CD4-positive, alpha-beta T cell (primary cell): ENCODE results near the gene SEC22C. TPM values are rescaled to one million over a fixed set of nuclear protein-coding genes. Genes with fewer than 3 reads are reported as not detected.
A peak's percentile ranks its signal among the peaks of the same experiment; 100 is the strongest.

Experiments
- ATAC-seq: fragments of 200-7000 bp; cut with Tn5 transposase; one replicate; pipeline ENCODE4 v1.10.0; 2022; ENCODE audit warnings: mild to moderate bottlenecking; ENCODE audit not compliant: poor library complexity
- CTCF ChIA-PET: fragments of 350-600 bp; sonication (Branson Sonifier 250); formaldehyde crosslinking; loops from one replicate; lab custom pipeline; 2021; ENCODE audit warnings: antibody characterized with exemption, inconsistent platforms; lab: Charles Lee
- POLR2A ChIA-PET: fragments of 350-600 bp; sonication (Branson Sonifier 250); formaldehyde crosslinking; loops from one replicate; lab custom pipeline; 2021; ENCODE audit warnings: antibody characterized with exemption, inconsistent platforms; lab: Charles Lee
- DNase-seq, 14 experiments: peaks; one replicate each; pipeline ENCODE4 v3.0.0-alpha.2; 2013 to 2020; ENCODE audit warnings: mixed read lengths in 2 of 14
- H3K27ac ChIP-seq, 2 donors: one replicate each; pipeline versions ENCODE4 v1.5.1 to v1.7.0; 2013; ENCODE audit warnings: low read length in 2 of 2, low read depth in 1 of 2, mild to moderate bottlenecking in 1 of 2
- H3K27me3 ChIP-seq, 2 experiments: 1 replicate in 1 of 2; 2 replicates in 1 of 2; pipeline versions ENCODE4 v1.6.1 to v1.7.0; 2013; ENCODE audit warnings: low read length in 2 of 2, control low read depth in 1 of 2, mild to moderate bottlenecking in 1 of 2, moderate library complexity in 1 of 2; ENCODE audit not compliant: insufficient read depth in 2 of 2, control insufficient read depth in 1 of 2
- H3K36me3 ChIP-seq: one replicate; pipeline ENCODE4 v1.6.1; 2013; ENCODE audit warnings: low read length, control low read depth; ENCODE audit not compliant: insufficient read depth
- H3K4me1 ChIP-seq: one replicate; pipeline ENCODE4 v1.6.1; 2013; ENCODE audit warnings: low read length, control low read depth; ENCODE audit not compliant: insufficient read depth
- H3K4me3 ChIP-seq: one replicate; pipeline ENCODE4 v1.5.1; 2013; ENCODE audit warnings: mild to moderate bottlenecking, low read length, moderate library complexity
- H3K9me3 ChIP-seq, 2 experiments: 1 replicate in 1 of 2; 2 replicates in 1 of 2; pipeline versions ENCODE4 v1.6.1 to v1.7.0; 2013; ENCODE audit warnings: low read length in 2 of 2, mild to moderate bottlenecking in 2 of 2, control low read depth in 1 of 2, moderate library complexity in 1 of 2; ENCODE audit not compliant: control insufficient read depth in 1 of 2, insufficient read depth in 1 of 2
- H3K27ac Mint-ChIP-seq: one replicate; pipeline ENCODE4 v1.8.0; 2020; ENCODE audit warnings: mixed read lengths
- H3K27me3 Mint-ChIP-seq: one replicate; pipeline ENCODE4 v1.8.0; 2021; ENCODE audit warnings: mixed read lengths
- H3K36me3 Mint-ChIP-seq: one replicate; pipeline ENCODE4 v1.8.0; 2021; ENCODE audit warnings: low read depth, mixed read lengths
- H3K4me1 Mint-ChIP-seq: one replicate; pipeline ENCODE4 v1.8.0; 2021; ENCODE audit warnings: low read depth, mixed read lengths
- H3K4me3 Mint-ChIP-seq: one replicate; pipeline ENCODE4 v1.8.0; 2020; ENCODE audit warnings: mild to moderate bottlenecking, mixed read lengths
- H3K9me3 Mint-ChIP-seq: one replicate; pipeline ENCODE4 v1.8.0; 2020; ENCODE audit warnings: mixed read lengths
- CTCF ChIP-seq: fragments of 200-600 bp; IDR thresholded peaks from one replicate; pipeline ENCODE4 v1.8.0; 2022; ENCODE audit warnings: antibody characterized with exemption, mild to moderate bottlenecking
- intact Hi-C, 2 experiments: fragments of 100-400 bp; cut with DNase I in 1 of 2; cut with micrococcal nuclease in 1 of 2; formaldehyde crosslinking; loops; one replicate each; pipeline versions ENCODE4 v1.15.1 to v1.9.0; 2023 to 2025; cut with DNase I, micrococcal nuclease
- total RNA-seq, 174 experiments: library from RNA in 2 of 174; stranded (reverse) in 2 of 174; gene quantifications; one replicate each; pipeline ENCODE4 v1.2.3 and lab custom pipeline; 2021 to 2026

Gene SEC22C
- total RNA-seq, 2 experiments from 2014 or later: 73.6 to 75.4 TPM

- Histone ChIP-seq H3K4me3 (peak within 1 kb of the TSS; percentile 76), H3K27me3 (peaks cover 10 to 14% of the 10 kb centered on the region in 2 experiments), H3K36me3 (no peaks in the 10 kb centered on the region), H3K4me1 (peaks cover 54% of the 10 kb centered on the region), H3K27ac (peak within 1 kb of the TSS; percentile 29 to 59), H3K9me3 (no peaks in the 10 kb centered on the region)
- POLR2A ChIA-PET: interaction anchor here (0.7 to 2.6 kb wide), 24 partner anchors 10 to 540 kb away, joined by 3 to 30 read pairs (median 8); partner anchors contain the start of genes NKTR, SEC22C, SS18L2 and ULK4
- DNase-seq (peak in 13 of 14 experiments; percentile 90 to 98 (median 95)), ATAC-seq (peak; percentile 96)
- Mint-ChIP-seq H3K4me3 (peak within 1 kb of the TSS; percentile 91), H3K4me1 (peaks cover 56% of the 10 kb centered on the region), H3K9me3 (no peaks in the 10 kb centered on the region), H3K36me3 (peaks cover 5% of the 10 kb centered on the region), H3K27ac (peak within 1 kb of the TSS; percentile 87), H3K27me3 (peaks cover 22% of the 10 kb centered on the region)
- no peak for TF ChIP-seq CTCF
- CTCF ChIA-PET: interaction anchor here (0.9 to 2.1 kb wide), 11 partner anchors 15 to 113 kb away, joined by 3 to 31 read pairs (median 5); partner anchors contain the start of gene NKTR
- intact Hi-C loops: loop anchor here (1.0 to 10.0 kb wide), 5 partner anchors 54 to 1122 kb away; partner anchors contain the start of gene ANO10 (in 1 of the 2)
Measured at GRCh38 chr3:42502429-42503250, 79.1 kb downstream of the SEC22C start, which contains the start of gene VIPR1. Gene VIPR1 (plus strand): TSS chr3:42502643. CDS start chr3:42502736, 93 bp downstream.

- Mint-ChIP-seq H3K4me3 (peak overlapping the region; percentile 91), H3K4me1 (peaks cover 48% of the 10 kb centered on the region), H3K9me3 (no peaks in the 10 kb centered on the region), H3K27me3 (peaks cover 22% of the 10 kb centered on the region), H3K27ac (peak overlapping the region; percentile 87), H3K36me3 (peaks cover 5% of the 10 kb centered on the region)
- H3K4me1 ChIP-seq: peaks cover 47% of the 10 kb centered on the region
- H3K9me3 ChIP-seq: no peaks in the 10 kb centered on the region
- H3K4me3 ChIP-seq: peak overlapping the region; percentile 71
- intact Hi-C loops: loop anchor here (1.0 to 10.0 kb wide), 6 partner anchors 38 to 1123 kb away; partner anchors contain the start of gene ANO10 (in 1 of the 2)
- ChIA-PET CTCF (interaction anchor here (0.6 to 2.1 kb wide), 15 partner anchors 8 to 140 kb away, joined by 3 to 31 read pairs (median 5); partner anchors contain the start of gene NKTR), POLR2A (interaction anchor here (0.7 to 2.6 kb wide), 25 partner anchors 11 to 540 kb away, joined by 3 to 30 read pairs (median 7); partner anchors contain the start of genes NKTR, SEC22C, SS18L2 and ULK4)
- no peaks in the 10 kb centered on the region for H3K36me3 ChIP-seq
- H3K27ac ChIP-seq: peak overlapping the region; percentile 18 to 59
- peak; percentile 93 for TF ChIP-seq CTCF
- H3K27me3 ChIP-seq: peaks cover 10 to 14% of the 10 kb centered on the region in 2 experiments
- ATAC-seq (peak; percentile 36), DNase-seq (peak; percentile 47 to 84 (median 62))
Measured at GRCh38 chr3:42501681-42502428, 79.9 kb downstream of the SEC22C start.

- Histone ChIP-seq H3K36me3 (no peaks in the 10 kb centered on the region), H3K4me1 (peaks cover 47% of the 10 kb centered on the region), H3K27ac (no peak overlapping the region), H3K9me3 (no peaks in the 10 kb centered on the region), H3K4me3 (peak overlapping the region; percentile 71), H3K27me3 (peaks cover 10 to 14% of the 10 kb centered on the region in 2 experiments)
- ChIA-PET POLR2A (interaction anchor here (0.8 to 2.6 kb wide), 13 partner anchors 31 to 246 kb away, joined by 4 to 30 read pairs (median 9); partner anchors contain the start of genes SEC22C and SS18L2), CTCF (interaction anchor here (0.6 to 2.1 kb wide), 11 partner anchors 9 to 141 kb away, joined by 3 to 31 read pairs (median 5); no protein-coding TSS in a partner anchor)
- Mint-ChIP-seq H3K4me3 (peak overlapping the region; percentile 91), H3K4me1 (peaks cover 43% of the 10 kb centered on the region), H3K36me3 (peaks cover 5% of the 10 kb centered on the region), H3K9me3 (no peaks in the 10 kb centered on the region), H3K27me3 (peaks cover 22% of the 10 kb centered on the region), H3K27ac (peak overlapping the region; percentile 40)
- ATAC-seq (no peak), DNase-seq (peak in 1 of 14 experiments; percentile 7)
- no peak for TF ChIP-seq CTCF
- intact Hi-C loops: loop anchor here (1.0 to 10.0 kb wide), 4 partner anchors 39 to 1124 kb away; partner anchors contain the start of gene ANO10 (in 1 of the 2)
Measured at GRCh38 chr3:42501321-42501680, 80.5 kb downstream of the SEC22C start.
